ENCODE data around the gene MAGEF1.

MAGEF1 gene

GRCh38 chr3:184717399-184717983, 5.6 kb upstream of the MAGEF1 start:
- TF ChIP-seq CTCF (IDR thresholded peaks at IDR 0.05; ENCODE audit: low read depth, low read length): no peak; the same call in 1 of the 2 replicates
- DNase-seq (ENCODE audit: extremely low read depth, low read depth): no peak

GRCh38 chr3:184716622-184717398, 4.9 kb upstream of the MAGEF1 start:
- DNase-seq (ENCODE audit: extremely low read depth, low read depth): no peak
- 0 out of 2 replicates have a peak, but pooled peaks have one; percentile 5 for TF ChIP-seq CTCF (IDR thresholded peaks at IDR 0.05; ENCODE audit: low read depth, low read length)

- TF ChIP-seq CTCF (IDR thresholded peaks at IDR 0.05; ENCODE audit: low read depth, low read length): no peak
- no peak for DNase-seq (ENCODE audit: extremely low read depth, low read depth)
Measured at GRCh38 chr3:184715943-184716621, 4.2 kb upstream of the MAGEF1 start.

GRCh38 chr3:184713521-184713920, 1.7 kb upstream of the MAGEF1 start:
- TF ChIP-seq CTCF (IDR thresholded peaks at IDR 0.05; ENCODE audit: low read depth, low read length): no peak
- no peak for DNase-seq (ENCODE audit: extremely low read depth, low read depth)

GRCh38 chr3:184713040-184713355, 1.1 kb upstream of the MAGEF1 start:
- TF ChIP-seq CTCF (IDR thresholded peaks at IDR 0.05; ENCODE audit: low read depth, low read length): no peak

GRCh38 chr3:184712248-184713039, 580 bp upstream of the MAGEF1 start:
- DNase-seq (ENCODE audit: extremely low read depth, low read depth): no peak
- TF ChIP-seq CTCF (IDR thresholded peaks at IDR 0.05; ENCODE audit: low read depth, low read length): no peak

More at GRCh38 chr3:184713040-184713355, 1.1 kb upstream of the MAGEF1 start:
- no peak for DNase-seq (ENCODE audit: extremely low read depth, low read depth)

Data from AG09319 (cell line).